Uterus (tissue), 4 donors: Measurements from ENCODE around the gene KCNC3. TPM values are rescaled to one million over a fixed set of nuclear protein-coding genes. Genes with fewer than 3 reads are reported as not detected.

Source experiments
- DNase-seq, 2 donors: peaks; one replicate each; pipeline ENCODE4 v3.0.0-alpha.2; 2019 to 2020
- H3K27ac ChIP-seq, 2 donors: fragments of 200-600 bp; sonication (generic); 1 replicate in 1 of 2; 2 replicates in 1 of 2; pipeline ENCODE4 v1.5.1; 2016 to 2018
- H3K27me3 ChIP-seq, 2 donors: fragments of 200-600 bp; sonication (generic); one replicate each; pipeline ENCODE4 v1.5.1; 2018 to 2019; ENCODE audit warnings: control low read depth in 1 of 2
- H3K36me3 ChIP-seq, 2 donors: fragments of 200-600 bp; sonication (generic); one replicate each; pipeline ENCODE4 v1.5.1; 2019; ENCODE audit warnings: control low read depth in 1 of 2
- H3K4me1 ChIP-seq, 2 donors: fragments of 200-600 bp; sonication (generic); one replicate each; pipeline ENCODE4 v1.5.1; 2018 to 2019; ENCODE audit warnings: control low read depth in 1 of 2
- H3K4me3 ChIP-seq, 2 donors: fragments of 200-600 bp; sonication (generic); 1 replicate in 1 of 2; 2 replicates in 1 of 2; pipeline ENCODE4 v1.5.1; 2018 to 2019; ENCODE audit warnings: mild to moderate bottlenecking in 1 of 2
- H3K9me3 ChIP-seq, 2 donors: fragments of 200-600 bp; sonication (generic); one replicate each; pipeline ENCODE4 v1.5.1; 2019; ENCODE audit warnings: control low read depth in 1 of 2
- CTCF ChIP-seq, 4 experiments: fragments of 200-600 bp in 2 of 4; fragments of 450-650 bp in 2 of 4; sonication (generic) in 2 of 4; IDR thresholded peaks; one replicate each; pipeline ENCODE4 v1.5.1; 2016 to 2019; ENCODE audit warnings: antibody characterized with exemption in 4 of 4, mild to moderate bottlenecking in 2 of 4, moderate library complexity in 1 of 4
- POLR2A ChIP-seq, 2 donors: fragments of 450-650 bp; IDR thresholded peaks; one replicate each; pipeline ENCODE4 v1.6.1; 2016; ENCODE audit warnings: antibody characterized with exemption in 2 of 2, mild to moderate bottlenecking in 1 of 2, moderate library complexity in 1 of 2
- intact Hi-C: fragments of 100-400 bp; cut with DNase I; formaldehyde crosslinking; loops from one replicate; pipeline ENCODE4 v1.15.1; 2023; ENCODE audit warnings: low total_unique reads
- total RNA-seq, 4 donors: library from RNA; depleted of rRNA in 3 of 4; stranded (reverse); fragments of >200 nt in 3 of 4; gene quantifications; one replicate each; pipeline versions ENCODE4 v1.1.0 to v1.2.4, GENCODE V29; 2014 to 2023
- donor health status: DM: yes; HTN: yes; CAD: no.

KCNC3 gene
- total RNA-seq, 4 donors from 2014 or later = 0.26 to 2.4 (median 0.85) TPM; not detected in 1

DNA sequence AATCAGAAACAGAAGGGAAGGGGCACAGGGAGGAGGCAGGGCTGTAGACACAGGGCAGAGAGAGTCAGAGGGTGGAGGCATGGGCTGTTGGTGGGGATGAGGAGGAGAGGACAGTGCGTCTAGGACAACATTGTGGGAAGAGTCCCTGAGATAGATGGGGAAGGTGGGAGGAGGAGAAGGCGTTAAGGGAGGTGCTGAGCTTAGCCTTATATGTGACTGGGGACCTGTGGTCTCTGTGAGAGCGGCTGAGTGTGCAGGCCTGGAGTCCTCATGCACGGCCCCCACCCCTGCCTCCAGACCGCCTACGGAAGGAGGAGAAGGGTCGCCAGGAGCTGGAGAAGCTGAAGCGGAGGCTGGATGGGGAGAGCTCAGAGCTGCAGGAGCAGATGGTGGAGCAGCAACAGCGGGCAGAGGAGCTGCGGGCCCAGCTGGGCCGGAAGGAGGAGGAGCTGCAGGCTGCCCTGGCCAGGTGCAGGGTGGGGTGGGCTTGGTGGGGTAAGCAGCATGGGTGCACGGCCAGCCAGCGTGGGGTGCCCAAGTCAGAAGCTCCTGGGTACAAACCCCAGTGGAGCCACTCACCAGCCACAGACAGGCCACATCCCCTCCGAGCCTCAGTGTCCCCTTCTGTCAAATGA is 56.8 kb downstream of the KCNC3 start:
- DNase-seq = no peak
- Histone ChIP-seq H3K9me3 (no peaks in the 10 kb centered on the region), H3K4me3 (no peak overlapping the region), H3K27ac (no peak overlapping the region), H3K27me3 (no peaks in the 10 kb centered on the region), H3K4me1 (no peaks in the 10 kb centered on the region), H3K36me3 (no peaks in the 10 kb centered on the region)
- intact Hi-C loops = no loop called here
- no peak for TF ChIP-seq CTCF (IDR thresholded peaks at IDR 0.05)

DNA sequence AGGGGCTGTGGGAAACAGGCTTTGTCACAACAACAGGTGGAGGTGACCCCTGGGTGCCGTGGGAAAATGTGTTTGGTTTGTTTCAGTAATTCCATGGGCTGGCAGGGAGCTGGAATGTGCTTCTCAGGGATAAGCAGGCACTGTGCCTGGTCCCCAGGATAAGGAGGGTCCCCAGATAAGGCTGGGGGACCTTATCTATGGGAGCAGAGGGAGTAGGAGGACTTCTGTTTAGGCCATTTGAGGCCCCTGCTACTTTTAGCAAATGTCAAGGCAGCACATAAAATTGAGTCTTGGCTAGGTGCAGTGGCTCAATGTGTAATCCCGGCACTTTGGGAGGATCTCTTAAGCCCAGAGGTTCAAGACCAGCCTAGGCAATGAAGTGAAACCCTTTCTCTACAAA is 59.5 kb downstream of the KCNC3 start:
- Histone ChIP-seq H3K4me1 (no peaks in the 10 kb centered on the region), H3K4me3 (no peak overlapping the region), H3K27me3 (no peaks in the 10 kb centered on the region), H3K27ac (no peak overlapping the region), H3K9me3 (no peaks in the 10 kb centered on the region), H3K36me3 (no peaks in the 10 kb centered on the region)
- TF ChIP-seq CTCF (IDR thresholded peaks at IDR 0.05) = no peak
- no peak for TF ChIP-seq POLR2A (IDR thresholded peaks at IDR 0.05)
- DNase-seq = no peak
- intact Hi-C loops = no loop called here

- Histone ChIP-seq H3K4me1 (no peaks in the 10 kb centered on the region), H3K9me3 (no peaks in the 10 kb centered on the region), H3K27ac (no peak overlapping the region), H3K4me3 (no peak overlapping the region), H3K27me3 (no peaks in the 10 kb centered on the region), H3K36me3 (no peaks in the 10 kb centered on the region)
- TF ChIP-seq CTCF (IDR thresholded peaks at IDR 0.05) (no peak), POLR2A (IDR thresholded peaks at IDR 0.05) (no peak)
- no peak for DNase-seq
- intact Hi-C loops = no loop called here
These were observed 60.7 kb downstream of the KCNC3 start for GRCh38 chr19:50268501-50268900.

DNA sequence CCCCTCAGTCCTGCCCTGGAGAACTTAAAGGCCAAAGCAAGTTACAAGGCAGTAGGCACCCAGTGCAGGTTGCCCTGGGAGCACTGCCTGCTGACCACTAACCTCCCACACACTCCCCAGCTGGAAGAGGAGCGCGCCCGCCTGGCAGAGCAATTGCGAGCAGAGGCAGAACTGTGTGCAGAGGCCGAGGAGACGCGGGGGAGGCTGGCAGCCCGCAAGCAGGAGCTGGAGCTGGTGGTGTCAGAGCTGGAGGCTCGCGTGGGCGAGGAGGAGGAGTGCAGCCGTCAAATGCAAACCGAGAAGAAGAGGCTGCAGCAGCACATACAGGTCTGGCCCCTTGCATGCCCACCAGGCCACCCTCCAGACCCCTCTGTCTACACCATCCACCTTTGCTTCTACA is 61.1 kb downstream of the KCNC3 start:
- Histone ChIP-seq H3K4me1 (no peaks in the 10 kb centered on the region), H3K9me3 (no peaks in the 10 kb centered on the region), H3K4me3 (no peak overlapping the region), H3K27ac (no peak overlapping the region), H3K27me3 (no peaks in the 10 kb centered on the region), H3K36me3 (no peaks in the 10 kb centered on the region)
- TF ChIP-seq POLR2A (IDR thresholded peaks at IDR 0.05) (no peak), CTCF (IDR thresholded peaks at IDR 0.05) (no peak)
- DNase-seq = no peak
- intact Hi-C loops = no loop called here

GRCh38 chr19:50266896-50267295 is 62.3 kb downstream of the KCNC3 start:
- intact Hi-C loops = no loop called here
- no peak overlapping the region for H3K4me3 ChIP-seq
- H3K27ac ChIP-seq = no peak overlapping the region
- no peak for DNase-seq
- TF ChIP-seq POLR2A (IDR thresholded peaks at IDR 0.05) (no peak), CTCF (IDR thresholded peaks at IDR 0.05) (no peak)
- no peaks in the 10 kb centered on the region for H3K9me3 ChIP-seq
- no peaks in the 10 kb centered on the region for H3K4me1 ChIP-seq
- H3K27me3 ChIP-seq = no peaks in the 10 kb centered on the region
- H3K36me3 ChIP-seq = no peaks in the 10 kb centered on the region
